ENCODE results near the gene TRMT2A.

Gene TRMT2A

GRCh38 chr22:20158391-20159036, 41.5 kb upstream of the TRMT2A start:
- H3K27ac ChIP-seq = no peak overlapping the region
- no peak for TF ChIP-seq CTCF (conservative IDR thresholded peaks at IDR 0.05)

GRCh38 chr22:20157430-20158183, 40.6 kb upstream of the TRMT2A start:
- H3K27ac ChIP-seq = no peak overlapping the region; the same call in 1 of the 2 replicates
- TF ChIP-seq CTCF (conservative IDR thresholded peaks at IDR 0.05) = no peak

- no peak overlapping the region; the same call in 1 of the 2 replicates for H3K27ac ChIP-seq
- peak; percentile 96 for TF ChIP-seq CTCF (conservative IDR thresholded peaks at IDR 0.05)
Observed at GRCh38 chr22:20156611-20157429, 39.8 kb upstream of the TRMT2A start.

- TF ChIP-seq CTCF (conservative IDR thresholded peaks at IDR 0.05) = no peak
- H3K27ac ChIP-seq = no peak overlapping the region
Observed at GRCh38 chr22:20156042-20156389, 39.0 kb upstream of the TRMT2A start.

- no peak for TF ChIP-seq CTCF (conservative IDR thresholded peaks at IDR 0.05)
- H3K27ac ChIP-seq = peak overlapping the region; percentile 63; the same call in 1 of the 2 replicates
Observed at GRCh38 chr22:20155330-20156041, 38.5 kb upstream of the TRMT2A start.

GRCh38 chr22:20154602-20155187, 37.7 kb upstream of the TRMT2A start:
- no peak; the same call in 1 of the 2 replicates for TF ChIP-seq CTCF (conservative IDR thresholded peaks at IDR 0.05)
- H3K27ac ChIP-seq = peak overlapping the region; percentile 63; the same call in 1 of the 2 replicates
